Omental fat pad (tissue), 4 donors: ENCODE results near the gene SF3B4. TPM values are rescaled to one million over a fixed set of nuclear protein-coding genes. Genes with fewer than 3 reads are reported as not detected.
"Not testable (repeated sequence)": the region's sequence is repeated elsewhere in the genome, so short reads cannot be mapped to it uniquely, and the experiment has no call there.

Source experiments
- ATAC-seq: fragments of 150-250 bp; one replicate; pipeline ENCODE4 v1.9.1; 2016; ENCODE audit warnings: mild to moderate bottlenecking, moderate library complexity; ENCODE audit not compliant: low FRiP score
- DNase-seq: peaks from one replicate; pipeline ENCODE4 v3.0.0-alpha.2; 2019; ENCODE audit warnings: low spot score
- total RNA-seq, 4 donors: library from RNA; depleted of rRNA; stranded (reverse); fragments of >200 nt; gene quantifications; one replicate each; pipeline ENCODE4 v1.1.0, GENCODE V29; 2016
- TF ChIP-seq, protein P1 (sequence below), 3 donors: fragments of 450-650 bp; IDR thresholded peaks; one replicate each; pipeline ENCODE4 v1.5.1; 2016 to 2017; ENCODE audit warnings: antibody characterized with exemption in 3 of 3, mild to moderate bottlenecking in 3 of 3, moderate library complexity in 2 of 3

SF3B4 gene
- total RNA-seq, 4 donors from 2014 or later, result 6.0 to 17.4 (median 9.7) TPM

DNA sequence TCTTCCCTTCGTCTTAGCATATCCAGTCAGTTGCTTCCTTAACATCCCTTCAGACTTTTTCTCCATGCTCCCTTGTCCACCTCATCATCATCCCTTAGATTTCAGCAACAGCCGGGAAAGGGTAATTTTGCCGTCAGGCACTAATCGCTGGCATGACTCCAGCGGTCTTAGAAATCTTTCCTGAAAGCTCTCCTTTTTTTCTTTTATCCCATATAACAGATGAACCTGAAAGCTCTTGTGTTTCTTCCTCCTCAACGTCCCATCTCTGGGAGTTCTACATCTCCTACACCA lies 38.7 kb downstream of the SF3B4 start:
- DNase-seq (no peak), ATAC-seq (no peak)
- TF ChIP-seq, protein P1, sequence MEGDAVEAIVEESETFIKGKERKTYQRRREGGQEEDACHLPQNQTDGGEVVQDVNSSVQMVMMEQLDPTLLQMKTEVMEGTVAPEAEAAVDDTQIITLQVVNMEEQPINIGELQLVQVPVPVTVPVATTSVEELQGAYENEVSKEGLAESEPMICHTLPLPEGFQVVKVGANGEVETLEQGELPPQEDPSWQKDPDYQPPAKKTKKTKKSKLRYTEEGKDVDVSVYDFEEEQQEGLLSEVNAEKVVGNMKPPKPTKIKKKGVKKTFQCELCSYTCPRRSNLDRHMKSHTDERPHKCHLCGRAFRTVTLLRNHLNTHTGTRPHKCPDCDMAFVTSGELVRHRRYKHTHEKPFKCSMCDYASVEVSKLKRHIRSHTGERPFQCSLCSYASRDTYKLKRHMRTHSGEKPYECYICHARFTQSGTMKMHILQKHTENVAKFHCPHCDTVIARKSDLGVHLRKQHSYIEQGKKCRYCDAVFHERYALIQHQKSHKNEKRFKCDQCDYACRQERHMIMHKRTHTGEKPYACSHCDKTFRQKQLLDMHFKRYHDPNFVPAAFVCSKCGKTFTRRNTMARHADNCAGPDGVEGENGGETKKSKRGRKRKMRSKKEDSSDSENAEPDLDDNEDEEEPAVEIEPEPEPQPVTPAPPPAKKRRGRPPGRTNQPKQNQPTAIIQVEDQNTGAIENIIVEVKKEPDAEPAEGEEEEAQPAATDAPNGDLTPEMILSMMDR (IDR thresholded peaks at IDR 0.05), result no peak

DNA sequence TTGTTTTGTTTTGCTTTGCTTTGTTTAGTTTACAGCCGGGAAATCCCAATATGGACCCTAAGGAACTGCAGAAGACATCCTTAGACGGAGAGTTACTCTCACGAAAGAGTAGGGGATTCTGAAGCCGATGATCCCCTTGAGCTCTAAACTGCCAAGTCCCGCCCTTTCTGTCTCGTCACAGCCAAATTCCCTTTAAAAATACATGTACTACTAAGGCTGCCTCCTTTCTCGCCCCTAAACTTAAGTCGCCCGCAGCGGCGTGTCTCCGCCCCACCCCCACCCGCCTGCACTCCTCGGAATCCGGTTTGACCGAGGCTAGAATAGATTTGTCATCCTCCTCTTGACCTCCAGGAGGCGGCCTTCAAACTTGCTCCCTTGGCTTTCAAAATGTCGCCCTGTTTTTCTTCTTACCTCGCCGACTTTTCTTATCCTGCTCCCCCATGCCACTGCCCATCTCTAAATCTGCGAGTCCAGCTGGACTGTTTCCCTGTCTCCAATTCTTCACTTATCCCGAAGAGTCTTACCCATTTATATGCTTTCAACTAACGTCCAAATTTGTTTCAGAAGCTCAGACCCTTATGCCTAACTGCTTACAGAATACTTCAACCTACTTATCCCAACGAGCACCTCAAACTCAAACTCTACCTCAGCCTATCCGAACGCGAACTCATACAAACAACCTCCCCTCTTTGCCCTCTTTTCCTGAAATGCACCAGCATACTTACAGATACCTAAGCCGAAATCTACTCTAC lies 39.2 kb downstream of the SF3B4 start:
- TF ChIP-seq, protein P1 (IDR thresholded peaks at IDR 0.05), result peak in 1 of 3 donors; percentile 27
- DNase-seq (peak; percentile 57), ATAC-seq (peak; percentile 17)

DNA sequence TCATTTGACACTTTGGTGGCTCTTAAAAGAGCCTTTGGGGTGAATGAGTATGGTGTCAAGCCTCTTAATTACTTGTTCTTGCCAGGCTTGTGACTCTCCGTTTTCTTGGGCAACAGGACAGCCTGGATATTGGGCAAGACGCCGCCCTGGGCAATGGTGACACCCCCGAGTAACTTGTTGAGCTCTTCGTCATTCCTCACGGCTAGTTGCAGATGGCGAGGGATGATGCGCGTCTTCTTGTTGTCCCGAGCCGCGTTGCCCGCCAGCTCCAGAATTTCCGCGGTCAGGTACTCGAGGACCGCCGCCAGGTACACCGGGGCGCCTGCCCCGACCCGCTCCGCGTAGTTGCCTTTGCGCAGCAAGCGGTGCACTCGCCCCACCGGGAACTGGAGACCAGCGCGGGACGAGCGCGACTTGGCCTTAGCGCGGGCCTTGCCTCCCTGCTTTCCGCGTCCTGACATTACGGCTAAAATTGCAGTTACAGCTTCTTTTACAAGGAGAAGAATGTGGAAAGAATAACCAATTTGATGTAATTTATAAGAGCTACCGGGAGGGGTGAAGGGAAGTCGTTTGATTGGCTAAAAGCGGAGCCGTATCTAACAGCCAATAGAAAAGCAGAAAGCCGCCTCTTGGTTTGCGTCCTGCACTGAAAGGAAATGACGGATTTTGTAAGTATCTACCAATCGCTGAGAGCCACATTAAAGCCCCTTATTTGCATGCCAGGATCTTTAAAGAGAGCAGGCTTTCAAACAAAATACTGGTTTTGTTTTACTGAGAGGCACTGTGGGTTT lies 40.0 kb downstream of the SF3B4 start:
- ATAC-seq (peak; percentile 60), DNase-seq (peak; percentile 42)
- TF ChIP-seq, protein P1 (IDR thresholded peaks at IDR 0.05), result no peak

DNA sequence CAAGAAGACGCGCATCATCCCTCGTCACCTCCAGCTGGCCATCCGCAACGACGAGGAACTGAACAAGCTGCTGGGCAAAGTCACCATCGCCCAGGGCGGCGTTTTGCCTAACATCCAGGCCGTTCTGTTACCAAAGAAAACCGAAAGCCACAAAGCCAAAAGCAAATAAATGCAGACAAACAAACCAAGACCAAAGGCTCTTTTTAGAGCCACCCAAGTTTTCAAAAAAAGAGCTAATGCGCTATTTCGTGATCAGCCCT lies 40.5 kb downstream of the SF3B4 start:
- ATAC-seq, DNase-seq: not testable (repeated sequence)

DNA sequence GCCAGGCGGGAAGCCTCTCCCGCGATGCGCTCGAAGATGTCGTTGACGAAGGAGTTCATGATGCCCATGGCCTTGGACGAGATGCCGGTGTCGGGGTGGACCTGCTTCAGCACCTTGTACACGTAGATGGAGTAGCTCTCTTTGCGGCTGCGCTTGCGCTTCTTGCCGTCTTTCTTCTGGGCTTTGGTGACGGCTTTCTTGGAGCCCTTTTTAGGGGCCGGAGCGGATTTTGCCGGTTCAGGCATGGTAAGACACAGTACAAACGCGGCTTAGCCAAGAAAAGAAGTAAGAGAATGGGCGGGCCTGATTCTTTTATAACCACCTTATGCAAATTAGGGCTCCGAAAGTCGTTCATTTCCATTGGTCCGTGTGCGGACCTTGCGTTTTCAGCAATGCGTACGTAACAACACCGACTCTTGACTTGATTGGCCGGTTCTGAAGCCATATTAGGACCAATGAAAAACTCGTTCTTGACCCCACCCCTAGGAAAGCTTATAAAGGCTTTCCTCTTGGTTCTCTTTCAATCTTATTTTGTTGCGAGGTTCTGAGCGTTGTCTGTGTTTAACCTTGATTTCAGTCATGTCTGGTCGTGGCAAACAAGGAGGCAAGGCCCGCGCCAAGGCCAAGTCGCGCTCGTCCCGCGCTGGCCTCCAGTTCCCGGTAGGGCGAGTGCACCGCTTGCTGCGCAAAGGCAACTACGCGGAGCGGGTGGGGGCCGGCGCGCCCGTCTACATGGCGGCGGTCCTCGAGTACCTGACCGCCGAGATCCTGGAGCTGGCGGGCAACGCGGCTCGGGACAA lies 41.0 kb downstream of the SF3B4 start:
- peak; percentile 86 for ATAC-seq
- TF ChIP-seq, protein P1 (IDR thresholded peaks at IDR 0.05), result no peak
- peak; percentile 56 for DNase-seq

DNA sequence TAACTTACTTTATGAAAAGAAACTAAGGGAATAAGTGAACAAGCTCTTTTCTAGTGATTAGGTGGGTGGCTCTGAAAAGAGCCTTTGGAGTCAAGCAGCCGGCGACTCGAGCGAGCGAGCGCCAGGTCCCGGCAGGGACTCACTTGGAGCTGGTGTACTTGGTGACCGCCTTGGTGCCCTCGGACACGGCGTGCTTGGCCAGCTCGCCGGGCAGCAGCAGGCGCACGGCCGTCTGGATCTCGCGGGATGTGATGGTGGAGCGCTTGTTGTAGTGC lies 41.5 kb downstream of the SF3B4 start:
- not testable (repeated sequence) for DNase-seq, ATAC-seq

DNA sequence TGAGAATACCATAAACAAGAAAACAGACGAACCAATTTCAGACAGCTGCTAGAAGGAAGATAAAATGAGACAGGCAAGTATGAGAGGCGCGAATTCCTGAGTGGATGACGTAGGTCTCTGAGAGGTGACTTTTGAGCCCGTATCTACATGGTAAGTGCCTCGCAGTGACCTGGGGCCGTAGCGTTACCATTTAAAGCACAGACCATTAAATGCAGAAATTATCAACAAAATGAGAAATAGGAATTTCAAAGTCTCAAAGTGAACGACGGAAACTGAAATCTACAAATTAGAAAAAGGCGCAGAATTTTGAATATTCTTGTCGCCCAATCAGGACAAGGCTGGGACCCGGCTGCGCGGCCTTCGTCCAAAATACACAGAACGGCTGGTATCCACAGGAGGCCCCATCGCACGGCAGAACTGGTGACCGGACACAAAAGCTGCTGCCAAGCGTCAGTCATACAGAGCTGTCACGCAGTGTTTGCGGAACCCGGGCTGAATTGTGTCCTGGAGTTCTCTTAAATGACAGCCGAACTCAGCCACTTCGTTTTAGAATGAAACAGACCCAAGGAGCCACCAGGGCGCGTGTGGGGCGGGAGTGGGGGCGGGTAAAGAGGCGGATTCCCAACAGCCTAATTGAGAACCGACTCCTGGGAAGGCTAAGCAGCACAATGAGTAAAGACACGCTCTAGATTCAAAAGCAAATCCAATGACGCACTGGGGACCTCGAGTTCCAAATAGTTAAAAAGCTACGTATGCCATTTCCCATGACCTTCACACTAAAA lies 42.1 kb downstream of the SF3B4 start:
- ATAC-seq (no peak), DNase-seq (peak; percentile 44)
- TF ChIP-seq, protein P1 (IDR thresholded peaks at IDR 0.05), result no peak
